Measurements from ENCODE around the gene HS6ST2.

GRCh38 chrX:132763528-132763927, 194.9 kb downstream of the HS6ST2 start:
- no peak for TF ChIP-seq POLR2A (IDR thresholded peaks at IDR 0.05)
- TF ChIP-seq CTCF (IDR thresholded peaks at IDR 0.05), result no peak

Measured in testis (tissue), 2 donors.